ENCODE data around the gene OR6Q1. TPM values are rescaled to one million over a fixed set of nuclear protein-coding genes. Genes with fewer than 3 reads are reported as not detected.

OR6Q1 gene
- total and polyA plus RNA-seq, 2 of the 13 experiments (the other 11 are each of a cell fraction or from before 2014, with no cell fraction given): not detected

DNA sequence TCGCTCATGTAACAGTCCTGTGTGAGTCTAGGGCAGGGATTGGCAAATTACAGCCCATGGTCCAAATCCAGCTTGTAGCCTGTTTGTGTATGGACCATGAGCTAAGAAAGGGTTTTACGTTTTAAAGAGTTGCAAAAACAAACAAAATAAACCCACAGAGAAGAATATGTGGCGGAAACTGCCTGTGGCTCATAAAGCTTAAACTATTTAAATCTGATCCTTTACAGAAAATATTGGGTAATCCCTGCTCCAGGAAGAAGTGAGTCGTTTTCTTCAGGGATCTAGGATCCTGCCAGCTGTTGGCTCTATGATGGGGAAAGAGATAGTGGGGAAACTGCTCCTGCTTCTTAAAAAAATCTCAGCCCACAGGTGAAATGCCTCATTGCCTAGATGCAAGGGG, 3.4 kb upstream of the OR6Q1 start:
- 57% methylated on average over 4 of the region's 4 CpGs for WGBS (ENCODE audit: low lambda C conversion rate)
- no peak for ATAC-seq
- Histone ChIP-seq H2AFZ (ENCODE audit: low read length) (no peak overlapping the region), H3K79me2 (ENCODE audit: insufficient read depth, low read length) (no peaks in the 10 kb centered on the region), H3K9me3 (ENCODE audit: low read length) (no peaks in the 10 kb centered on the region; the same call in 1 of the 2 replicates), H3K36me3 (replicated peaks in 1 of 2; ENCODE audit: control insufficient read depth in 1 of 2, insufficient read depth in 2 of 2, low read length in 2 of 2) (no peaks in the 10 kb centered on the region), H3K27ac (ENCODE audit: extremely low read length, insufficient read depth, low read length) (no peak overlapping the region), H3K9ac (ENCODE audit: insufficient read depth, low read depth, low read length) (no peak overlapping the region), H3K27me3 (ENCODE audit: control insufficient read depth in 1 of 2, insufficient read depth in 2 of 2, low read length in 2 of 2) (peaks cover 0 to 2% of the 10 kb centered on the region in 2 experiments; a peak in 1 of 5 replicates), H3K4me1 (ENCODE audit: insufficient read depth, low read length) (peaks cover 57% of the 10 kb centered on the region), H4K20me1 (ENCODE audit: insufficient read depth, low read length) (no peaks in the 10 kb centered on the region), H3K4me2 (ENCODE audit: low read depth, low read length) (no peak overlapping the region), H3K4me3 (replicated peaks in 1 of 3; ENCODE audit: insufficient read depth in 1 of 3, low read depth in 2 of 3, low read length in 3 of 3) (no peak overlapping the region)
- POLR2A ChIA-PET: no interaction called here
- CTCF ChIA-PET (ENCODE audit: low intra/inter-chr PET ratio, low total read pairs): no interaction called here
- intact Hi-C loops (cut with micrococcal nuclease; ENCODE audit: unreplicated experiment): no loop called here
- DNase-seq (ENCODE audit: low spot score): no peak
- in situ Hi-C loops (cut with HindIII; ENCODE audit: extremely low pct_ligation_motif_present, low pct_unique_long_range_greater_than_20kb): no loop called here
- BruUV-seq (replicated peaks): no TSS peak
- FAIRE-seq: no peak
- no peak for TF ChIP-seq ZNF790 (CRISPR knock-in tag; IDR thresholded peaks at IDR 0.05; ENCODE audit: borderline replicate concordance)
- TF ChIP-seq ZNF747 (CRISPR knock-in tag; IDR thresholded peaks at IDR 0.05; ENCODE audit: borderline replicate concordance): no peak
- TF ChIP-seq, protein P1, sequence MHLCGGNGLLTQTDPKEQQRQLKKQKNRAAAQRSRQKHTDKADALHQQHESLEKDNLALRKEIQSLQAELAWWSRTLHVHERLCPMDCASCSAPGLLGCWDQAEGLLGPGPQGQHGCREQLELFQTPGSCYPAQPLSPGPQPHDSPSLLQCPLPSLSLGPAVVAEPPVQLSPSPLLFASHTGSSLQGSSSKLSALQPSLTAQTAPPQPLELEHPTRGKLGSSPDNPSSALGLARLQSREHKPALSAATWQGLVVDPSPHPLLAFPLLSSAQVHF (CRISPR knock-in tag; IDR thresholded peaks at IDR 0.05): no peak
- TF ChIP-seq ZNF878 (CRISPR knock-in tag; IDR thresholded peaks at IDR 0.05): no peak
- no peak for TF ChIP-seq ZNF138 (CRISPR knock-in tag; IDR thresholded peaks at IDR 0.05; ENCODE audit: low read depth)
- TF ChIP-seq GFI1 (CRISPR knock-in tag; IDR thresholded peaks at IDR 0.05; ENCODE audit: borderline replicate concordance): no peak
- no peak for TF ChIP-seq ZNF616 (CRISPR knock-in tag; IDR thresholded peaks at IDR 0.05; ENCODE audit: low read depth)
- no peak for TF ChIP-seq CREM (IDR thresholded peaks at IDR 0.05)
- TF ChIP-seq CREM (CRISPR knock-in tag; IDR thresholded peaks at IDR 0.05): no peak
- TF ChIP-seq TOPORS (CRISPR knock-in tag; IDR thresholded peaks at IDR 0.05): no peak
- TF ChIP-seq, protein P2, sequence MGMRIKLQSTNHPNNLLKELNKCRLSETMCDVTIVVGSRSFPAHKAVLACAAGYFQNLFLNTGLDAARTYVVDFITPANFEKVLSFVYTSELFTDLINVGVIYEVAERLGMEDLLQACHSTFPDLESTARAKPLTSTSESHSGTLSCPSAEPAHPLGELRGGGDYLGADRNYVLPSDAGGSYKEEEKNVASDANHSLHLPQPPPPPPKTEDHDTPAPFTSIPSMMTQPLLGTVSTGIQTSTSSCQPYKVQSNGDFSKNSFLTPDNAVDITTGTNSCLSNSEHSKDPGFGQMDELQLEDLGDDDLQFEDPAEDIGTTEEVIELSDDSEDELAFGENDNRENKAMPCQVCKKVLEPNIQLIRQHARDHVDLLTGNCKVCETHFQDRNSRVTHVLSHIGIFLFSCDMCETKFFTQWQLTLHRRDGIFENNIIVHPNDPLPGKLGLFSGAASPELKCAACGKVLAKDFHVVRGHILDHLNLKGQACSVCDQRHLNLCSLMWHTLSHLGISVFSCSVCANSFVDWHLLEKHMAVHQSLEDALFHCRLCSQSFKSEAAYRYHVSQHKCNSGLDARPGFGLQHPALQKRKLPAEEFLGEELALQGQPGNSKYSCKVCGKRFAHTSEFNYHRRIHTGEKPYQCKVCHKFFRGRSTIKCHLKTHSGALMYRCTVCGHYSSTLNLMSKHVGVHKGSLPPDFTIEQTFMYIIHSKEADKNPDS (CRISPR knock-in tag; IDR thresholded peaks at IDR 0.05): no peak
- TF ChIP-seq, protein P3, sequence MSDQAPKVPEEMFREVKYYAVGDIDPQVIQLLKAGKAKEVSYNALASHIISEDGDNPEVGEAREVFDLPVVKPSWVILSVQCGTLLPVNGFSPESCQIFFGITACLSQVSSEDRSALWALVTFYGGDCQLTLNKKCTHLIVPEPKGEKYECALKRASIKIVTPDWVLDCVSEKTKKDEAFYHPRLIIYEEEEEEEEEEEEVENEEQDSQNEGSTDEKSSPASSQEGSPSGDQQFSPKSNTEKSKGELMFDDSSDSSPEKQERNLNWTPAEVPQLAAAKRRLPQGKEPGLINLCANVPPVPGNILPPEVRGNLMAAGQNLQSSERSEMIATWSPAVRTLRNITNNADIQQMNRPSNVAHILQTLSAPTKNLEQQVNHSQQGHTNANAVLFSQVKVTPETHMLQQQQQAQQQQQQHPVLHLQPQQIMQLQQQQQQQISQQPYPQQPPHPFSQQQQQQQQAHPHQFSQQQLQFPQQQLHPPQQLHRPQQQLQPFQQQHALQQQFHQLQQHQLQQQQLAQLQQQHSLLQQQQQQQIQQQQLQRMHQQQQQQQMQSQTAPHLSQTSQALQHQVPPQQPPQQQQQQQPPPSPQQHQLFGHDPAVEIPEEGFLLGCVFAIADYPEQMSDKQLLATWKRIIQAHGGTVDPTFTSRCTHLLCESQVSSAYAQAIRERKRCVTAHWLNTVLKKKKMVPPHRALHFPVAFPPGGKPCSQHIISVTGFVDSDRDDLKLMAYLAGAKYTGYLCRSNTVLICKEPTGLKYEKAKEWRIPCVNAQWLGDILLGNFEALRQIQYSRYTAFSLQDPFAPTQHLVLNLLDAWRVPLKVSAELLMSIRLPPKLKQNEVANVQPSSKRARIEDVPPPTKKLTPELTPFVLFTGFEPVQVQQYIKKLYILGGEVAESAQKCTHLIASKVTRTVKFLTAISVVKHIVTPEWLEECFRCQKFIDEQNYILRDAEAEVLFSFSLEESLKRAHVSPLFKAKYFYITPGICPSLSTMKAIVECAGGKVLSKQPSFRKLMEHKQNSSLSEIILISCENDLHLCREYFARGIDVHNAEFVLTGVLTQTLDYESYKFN (CRISPR knock-in tag; conservative IDR thresholded peaks at IDR 0.05): no peak
- TF ChIP-seq, protein P4, sequence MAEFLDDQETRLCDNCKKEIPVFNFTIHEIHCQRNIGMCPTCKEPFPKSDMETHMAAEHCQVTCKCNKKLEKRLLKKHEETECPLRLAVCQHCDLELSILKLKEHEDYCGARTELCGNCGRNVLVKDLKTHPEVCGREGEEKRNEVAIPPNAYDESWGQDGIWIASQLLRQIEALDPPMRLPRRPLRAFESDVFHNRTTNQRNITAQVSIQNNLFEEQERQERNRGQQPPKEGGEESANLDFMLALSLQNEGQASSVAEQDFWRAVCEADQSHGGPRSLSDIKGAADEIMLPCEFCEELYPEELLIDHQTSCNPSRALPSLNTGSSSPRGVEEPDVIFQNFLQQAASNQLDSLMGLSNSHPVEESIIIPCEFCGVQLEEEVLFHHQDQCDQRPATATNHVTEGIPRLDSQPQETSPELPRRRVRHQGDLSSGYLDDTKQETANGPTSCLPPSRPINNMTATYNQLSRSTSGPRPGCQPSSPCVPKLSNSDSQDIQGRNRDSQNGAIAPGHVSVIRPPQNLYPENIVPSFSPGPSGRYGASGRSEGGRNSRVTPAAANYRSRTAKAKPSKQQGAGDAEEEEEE (CRISPR knock-in tag; IDR thresholded peaks at IDR 0.05; ENCODE audit: borderline replicate concordance): no peak
- TF ChIP-seq ZNF382 (CRISPR knock-in tag; IDR thresholded peaks at IDR 0.05; ENCODE audit: borderline replicate concordance): no peak
- no peak for TF ChIP-seq SYNCRIP (IDR thresholded peaks at IDR 0.05; ENCODE audit: insufficient read depth, low read depth, low read length)
